Vein endothelial cell (primary cell): ENCODE measurements around the gene SYT5. TPM values are rescaled to one million over a fixed set of nuclear protein-coding genes. Genes with fewer than 3 reads are reported as not detected.

Experiments used
- small RNA-seq: library from RNA; depleted of rRNA; stranded (forward); fragments of <200 nt; gene quantifications from one replicate; pipeline ENCODE3, GENCODE V24; 2012
- total RNA-seq: library from RNA; depleted of rRNA; stranded (reverse); fragments of >200 nt; gene quantifications from 2 replicates; pipeline ENCODE4 v1.2.3, GENCODE V29; 2012

The SYT5 gene
- total RNA-seq, result not detected in 2 replicates

DNA sequence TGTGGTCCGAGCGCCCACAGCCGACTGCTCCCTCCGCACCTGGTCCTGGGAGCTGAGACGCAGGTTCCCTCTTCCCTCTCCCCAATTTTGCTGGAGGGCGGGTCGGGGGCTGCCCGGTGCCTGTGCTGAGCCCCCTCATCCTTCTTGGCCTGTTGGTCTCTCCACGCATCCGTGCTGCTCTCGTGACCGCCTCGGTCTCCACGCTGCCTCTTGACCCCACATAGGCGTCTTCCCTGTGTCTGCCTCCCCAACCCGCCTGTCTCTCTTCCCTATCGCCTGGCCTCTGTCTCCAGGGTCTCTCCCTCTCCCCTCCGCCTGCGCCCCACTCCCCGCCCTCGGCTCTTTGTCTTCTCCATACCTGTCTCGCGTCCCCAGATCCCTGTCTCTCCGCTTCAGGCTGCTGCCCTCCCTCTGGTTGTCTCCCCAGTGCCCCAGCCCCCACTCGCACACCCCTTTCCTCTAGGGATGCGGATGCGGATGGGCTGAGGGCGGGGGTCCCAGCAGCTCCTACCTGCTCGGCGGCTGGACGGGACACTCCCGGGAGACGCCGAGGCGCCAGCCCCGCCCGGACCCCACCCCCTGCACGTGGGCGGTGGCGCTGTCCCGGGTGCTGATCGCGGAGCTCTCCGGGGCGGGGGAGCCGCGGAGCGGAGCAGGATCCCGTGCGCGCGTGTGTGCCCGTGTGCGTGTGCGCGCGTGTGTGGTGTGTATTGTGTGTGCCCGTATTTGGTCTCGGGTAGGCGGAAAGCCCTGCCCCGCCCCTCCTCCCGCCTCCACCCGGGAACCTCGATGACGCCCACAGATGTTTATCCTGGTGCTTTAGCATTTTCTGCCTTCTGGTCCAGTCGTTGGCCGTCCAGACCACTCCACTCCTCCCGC, at the start of gene SYT5:
TSS of gene SYT5 (minus strand) at position 684 of the 879 bp plus-strand sequence. CDS start 1,248 bp downstream, outside the sequence.

DNA sequence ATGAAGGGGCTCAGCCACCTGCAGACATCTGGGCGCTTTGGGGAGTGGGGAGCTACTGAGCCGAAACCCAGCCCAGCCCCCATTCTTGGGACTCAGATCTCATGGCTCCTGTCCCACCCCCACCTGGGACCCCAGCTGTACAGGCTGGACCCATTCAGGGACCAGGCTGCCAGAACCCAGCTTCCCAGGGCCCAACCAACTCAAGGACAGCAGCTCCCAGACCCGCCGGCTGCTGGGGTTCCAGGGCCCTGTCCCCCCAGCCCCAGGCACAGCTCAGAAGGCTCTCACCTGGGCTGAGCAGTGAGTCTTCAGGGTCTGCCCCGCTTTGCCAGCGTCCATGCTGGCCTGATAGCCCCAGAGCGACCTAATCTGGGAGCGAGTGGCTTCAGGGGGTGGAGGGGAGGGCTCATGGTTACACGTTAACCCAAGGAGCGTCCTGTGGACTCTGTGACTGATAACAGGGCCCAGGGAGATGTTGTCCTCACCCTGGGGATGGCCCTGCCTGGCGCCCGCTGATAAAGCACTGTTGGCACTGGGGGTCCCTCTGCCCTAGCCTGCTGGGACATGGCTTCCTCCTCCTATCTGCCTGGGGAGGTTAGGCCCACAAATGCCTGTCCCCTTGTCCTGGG, 48.4 kb upstream of the SYT5 start, which contains the start of gene TMEM86B:
TSS of gene TMEM86B (minus strand) at position 361 of the 629 bp plus-strand sequence. CDS start at position 339, 22 bp downstream.

GRCh38 chr19:55208880-55209692, 29.0 kb upstream of the SYT5 start, which contains the start of gene PTPRH:
Gene PTPRH, minus strand, starts transcription at chr19:55209501. Its CDS starts 68 bp downstream, at chr19:55209433.

DNA sequence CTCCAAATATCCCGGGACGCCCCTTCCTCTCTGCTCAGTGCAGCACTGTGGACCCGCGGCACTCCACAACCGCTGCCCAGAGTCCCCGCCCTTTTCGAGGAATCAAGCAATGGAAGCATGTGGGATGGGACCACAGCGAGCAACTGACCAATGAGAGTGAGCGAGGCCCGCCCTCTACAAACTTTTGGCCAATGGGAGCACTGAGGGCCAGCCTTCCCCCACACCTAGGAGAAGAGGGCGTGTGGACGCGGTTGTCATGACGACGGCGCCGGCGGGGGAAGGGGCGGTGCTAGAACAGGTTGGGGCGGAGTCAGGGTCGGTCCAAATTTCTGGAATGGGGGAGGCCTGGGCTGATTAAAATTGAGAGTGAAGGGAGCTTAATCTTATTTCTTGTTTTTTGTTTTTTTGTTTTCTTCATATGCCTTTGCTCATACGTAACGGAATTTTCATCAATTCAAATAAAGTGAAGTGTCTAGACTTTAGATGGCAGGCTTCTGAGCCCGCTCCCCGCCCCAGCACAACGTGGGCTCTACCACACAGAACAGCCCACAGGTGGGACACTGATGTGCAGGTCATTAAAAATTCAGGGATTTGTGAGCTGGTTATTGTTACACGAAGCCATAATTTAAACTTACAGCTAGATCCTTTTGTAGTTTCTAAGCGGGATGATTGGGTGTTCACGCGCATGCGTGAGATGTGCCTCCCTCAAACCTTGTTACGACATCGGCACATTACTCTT, 13.4 kb downstream of the SYT5 start, which contains the start of gene DNAAF3:
TSS of gene DNAAF3 (minus strand) at position 84 of the 739 bp plus-strand sequence. CDS start 200 bp downstream, outside the sequence.

GRCh38 chr19:55157064-55157908, 22.8 kb downstream of the SYT5 start, which contains the start of gene TNNI3:
Gene TNNI3, minus strand, starts transcription at chr19:55157732. Its CDS starts 143 bp downstream, at chr19:55157589.

GRCh38 chr19:55149078-55150003, 30.7 kb downstream of the SYT5 start, which contains the start of gene TNNT1:
Gene TNNT1, minus strand, starts transcription at chr19:55149206. Its CDS starts 2,049 bp downstream, at chr19:55147157.

Small RNA genes lying within 50 kb of the gene (small RNA-seq; reads per million reads assigned to genes)
- not detected for gene MIR7975
- not detected for gene RF01210

Other genes with a start within 250 kb of the SYT5 start
- not detected in 2 replicates for gene NLRP7, start 232.8 kb downstream of the SYT5 start, total RNA-seq
- 0.76 and 1.6 TPM in 2 replicates for gene NLRP2, start 213.9 kb downstream of the SYT5 start, total RNA-seq
- not detected in 2 replicates for gene GP6, start 142.0 kb downstream of the SYT5 start, total RNA-seq
- gene RDH13, start 117.1 kb downstream of the SYT5 start, total RNA-seq, result 13.7 and 14.3 TPM in 2 replicates
- 5.9 and 7.7 TPM in 2 replicates for gene EPS8L1, start 104.4 kb downstream of the SYT5 start, total RNA-seq
- 64.1 and 89.2 TPM in 2 replicates for gene PPP1R12C, start 62.7 kb downstream of the SYT5 start, total RNA-seq
- not detected in 2 replicates for gene TNNT1, start 31.1 kb downstream of the SYT5 start, total RNA-seq
- not detected in 2 replicates for gene TNNI3, start 22.6 kb downstream of the SYT5 start, total RNA-seq
- gene DNAAF3, start 13.7 kb downstream of the SYT5 start, total RNA-seq, result 0.33 and 0.38 TPM in 2 replicates
- 0.48 and 0.65 TPM in 2 replicates for gene PTPRH, start 29.2 kb upstream of the SYT5 start, total RNA-seq
- 2.0 and 2.4 TPM in 2 replicates for gene TMEM86B, start 48.5 kb upstream of the SYT5 start, total RNA-seq
- 44.2 and 52.3 TPM in 2 replicates for gene PPP6R1, start 78.7 kb upstream of the SYT5 start, total RNA-seq
- 30.4 and 37.2 TPM in 2 replicates for gene HSPBP1, start 99.8 kb upstream of the SYT5 start, total RNA-seq
- gene BRSK1, start 103.7 kb upstream of the SYT5 start, total RNA-seq, result 0.29 and 1.3 TPM in 2 replicates
- gene TMEM150B, start 145.1 kb upstream of the SYT5 start, total RNA-seq, result not detected in 2 replicates
- gene KMT5C, start 159.6 kb upstream of the SYT5 start, total RNA-seq, result 5.6 and 9.8 TPM in 2 replicates
- not detected in 2 replicates for gene COX6B2, start 174.4 kb upstream of the SYT5 start, total RNA-seq
- gene GARIN5B, start 183.0 kb upstream of the SYT5 start, total RNA-seq, result not detected in 2 replicates
- 0.33 TPM in 1 of 2 replicates, not detected in the other for gene IL11, start 190.2 kb upstream of the SYT5 start, total RNA-seq
- not detected in 2 replicates for gene TMEM190, start 196.5 kb upstream of the SYT5 start, total RNA-seq
- 0.33 TPM in 1 of 2 replicates, not detected in the other for gene TMEM238, start 204.0 kb upstream of the SYT5 start, total RNA-seq
- gene RPL28, start 205.6 kb upstream of the SYT5 start, total RNA-seq, result 445 and 511 TPM in 2 replicates
- 106 and 121 TPM in 2 replicates for gene UBE2S, start 227.5 kb upstream of the SYT5 start, total RNA-seq